Mesothelial cell of epicardium (in vitro differentiated cells): ENCODE measurements around the gene TMEM61. TPM values are rescaled to one million over a fixed set of nuclear protein-coding genes. Genes with fewer than 3 reads are reported as not detected.

Experiments used
- DNase-seq, 2 experiments: peaks; one replicate each; pipeline ENCODE4 v3.0.0; 2021; ENCODE audit warnings: low spot score in 2 of 2; ENCODE audit not compliant: unreplicated experiment in 2 of 2
- H3K27ac Mint-ChIP-seq: 2 replicates; pipeline ENCODE4 v1.8.0; 2021; ENCODE audit warnings: mixed read lengths
- H3K27me3 Mint-ChIP-seq: 2 replicates; pipeline ENCODE4 v1.8.0; 2021; ENCODE audit warnings: low read depth, mixed read lengths
- H3K36me3 Mint-ChIP-seq: 2 replicates; pipeline ENCODE4 v1.8.0; 2021; ENCODE audit warnings: mixed read lengths
- H3K4me1 Mint-ChIP-seq: 2 replicates; pipeline ENCODE4 v1.8.0; 2021; ENCODE audit warnings: mixed read lengths
- H3K4me3 Mint-ChIP-seq: 2 replicates; pipeline ENCODE4 v1.8.0; 2021; ENCODE audit warnings: mild to moderate bottlenecking, moderate library complexity, mixed read lengths
- H3K9me3 Mint-ChIP-seq: 2 replicates; pipeline ENCODE4 v1.8.0; 2021; ENCODE audit warnings: mixed read lengths
- CTCF ChIP-seq: fragments of 200-600 bp; sonication (generic); IDR thresholded peaks from one replicate; pipeline ENCODE4 v1.5.0; 2021; ENCODE audit warnings: antibody characterized with exemption; ENCODE audit not compliant: unreplicated experiment
- total RNA-seq: library from RNA; stranded (reverse); gene quantifications from 3 replicates; pipeline ENCODE4 v1.2.1, GENCODE V29; 2021

The TMEM61 gene
- total RNA-seq, 1 donor from 2014 or later, result 0.47 TPM

- H3K4me3 Mint-ChIP-seq, result no peak overlapping the region
- H3K36me3 Mint-ChIP-seq, result no peaks in the 10 kb centered on the region
- DNase-seq, result peak in 1 of 2 experiments; percentile 35
- H3K9me3 Mint-ChIP-seq, result no peaks in the 10 kb centered on the region
- no peak overlapping the region for H3K27ac Mint-ChIP-seq
- H3K27me3 Mint-ChIP-seq, result peaks cover 33% of the 10 kb centered on the region
- peaks cover 28% of the 10 kb centered on the region for H3K4me1 Mint-ChIP-seq
- no peak for TF ChIP-seq CTCF
Observed at GRCh38 chr1:54977533-54978297, 2.7 kb upstream of the TMEM61 start.

DNA sequence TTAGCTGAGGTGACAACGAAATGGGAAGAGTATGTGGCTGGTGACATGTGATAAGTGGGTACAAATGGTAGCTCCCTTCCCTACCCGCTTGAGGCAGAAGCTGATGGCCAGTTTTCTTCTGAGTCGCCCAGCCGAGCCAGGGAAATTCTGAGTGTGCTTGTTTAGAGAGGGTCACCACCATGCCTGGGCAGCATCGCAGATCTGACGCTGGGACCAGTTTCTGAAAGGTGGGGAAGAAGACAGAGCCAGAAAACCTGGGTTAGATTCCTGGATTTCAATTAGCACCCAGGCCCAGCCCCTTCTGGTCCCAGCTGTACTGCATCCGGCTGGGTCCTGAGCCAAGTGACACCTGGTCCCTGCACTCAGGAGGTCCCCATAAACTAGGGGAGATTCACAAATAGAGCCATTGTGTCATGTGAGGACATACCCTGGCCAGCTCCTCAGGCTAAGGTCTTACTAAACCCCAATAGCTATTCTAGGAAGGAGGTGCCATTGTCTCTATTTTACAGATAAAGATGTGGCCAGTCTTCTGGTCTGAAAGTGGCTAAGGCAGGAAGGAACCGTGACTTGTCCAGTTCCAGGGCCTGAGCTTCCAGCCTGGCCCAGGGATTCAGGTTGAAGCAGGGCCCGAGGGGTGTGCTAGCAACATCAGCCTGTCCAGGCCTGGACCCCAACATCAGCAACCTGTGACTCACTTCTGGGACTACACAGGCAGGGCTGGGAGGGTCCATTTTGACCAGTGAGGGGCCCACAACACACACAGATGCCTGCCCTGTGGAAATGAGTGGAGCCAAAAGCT lies 1.7 kb upstream of the TMEM61 start:
- peaks cover 28% of the 10 kb centered on the region for H3K4me1 Mint-ChIP-seq
- H3K27ac Mint-ChIP-seq, result no peak overlapping the region
- H3K27me3 Mint-ChIP-seq, result peaks cover 39% of the 10 kb centered on the region
- no peaks in the 10 kb centered on the region for H3K36me3 Mint-ChIP-seq
- H3K9me3 Mint-ChIP-seq, result no peaks in the 10 kb centered on the region
- no peak overlapping the region for H3K4me3 Mint-ChIP-seq
- no peak for TF ChIP-seq CTCF
- peak in 1 of 2 experiments; percentile 14 for DNase-seq

GRCh38 chr1:54979327-54979891 lies 1.0 kb upstream of the TMEM61 start:
- no peaks in the 10 kb centered on the region for H3K9me3 Mint-ChIP-seq
- H3K36me3 Mint-ChIP-seq, result no peaks in the 10 kb centered on the region
- no peak for DNase-seq
- H3K27ac Mint-ChIP-seq, result no peak overlapping the region
- peak overlapping the region; percentile 52 for H3K4me3 Mint-ChIP-seq
- TF ChIP-seq CTCF, result no peak
- H3K27me3 Mint-ChIP-seq, result peaks cover 43% of the 10 kb centered on the region
- peaks cover 28% of the 10 kb centered on the region for H3K4me1 Mint-ChIP-seq

DNA sequence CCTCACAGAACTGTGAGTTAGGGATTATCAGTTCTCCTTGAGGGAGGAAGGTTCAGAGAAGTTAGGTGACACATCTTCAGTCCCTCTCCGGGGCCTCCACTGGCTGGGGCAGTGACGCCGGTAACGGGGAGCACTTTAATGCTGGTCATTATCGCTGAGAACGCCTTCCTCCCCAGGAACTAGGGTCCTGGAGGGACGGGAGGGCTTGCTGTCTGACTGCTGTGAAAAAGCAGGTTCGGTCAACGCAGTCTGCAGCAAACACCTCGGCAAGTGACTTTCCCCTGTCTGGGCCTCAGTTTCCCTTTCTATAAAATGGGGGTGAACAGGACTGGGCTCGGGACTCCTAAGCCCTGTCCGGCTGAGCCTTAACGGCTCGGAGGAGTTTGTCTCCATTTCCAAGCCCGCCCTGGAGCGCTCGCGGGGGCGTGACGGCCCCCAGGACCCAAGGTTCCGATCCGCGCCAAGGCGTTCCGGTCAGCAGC lies 341 bp upstream of the TMEM61 start:
- Mint-ChIP-seq H3K36me3 (no peaks in the 10 kb centered on the region), H3K4me1 (peaks cover 28% of the 10 kb centered on the region), H3K9me3 (no peaks in the 10 kb centered on the region), H3K4me3 (peak overlapping the region; percentile 52), H3K27ac (no peak overlapping the region), H3K27me3 (peaks cover 43% of the 10 kb centered on the region)
- TF ChIP-seq CTCF, result no peak
- DNase-seq, result no peak

- H3K4me3 Mint-ChIP-seq, result peak overlapping the region; percentile 62
- no peak for TF ChIP-seq CTCF
- no peak overlapping the region for H3K27ac Mint-ChIP-seq
- DNase-seq, result peak in 1 of 2 experiments; percentile 21
- no peaks in the 10 kb centered on the region for H3K36me3 Mint-ChIP-seq
- no peaks in the 10 kb centered on the region for H3K9me3 Mint-ChIP-seq
- H3K27me3 Mint-ChIP-seq, result peaks cover 43% of the 10 kb centered on the region
- H3K4me1 Mint-ChIP-seq, result peaks cover 17% of the 10 kb centered on the region
Observed at GRCh38 chr1:54981466-54981865, 1.0 kb downstream of the TMEM61 start.
